GM13976 (cell line): ENCODE measurements around the gene SNTG2.

Source experiments
- DNase-seq: peaks from one replicate; pipeline ENCODE4 v3.0.0; 2012; ENCODE audit warnings: low spot score
- CTCF ChIP-seq: IDR thresholded peaks from 2 replicates; pipeline ENCODE4 v1.5.1; 2012; ENCODE audit warnings: borderline replicate concordance, mild to moderate bottlenecking; ENCODE audit not compliant: insufficient read depth; ENCODE audit errors: extremely low read depth, missing control alignments, control extremely low read depth
- in situ Hi-C: fragments of 300-500 bp; cut with MboI; formaldehyde crosslinking; loops from one replicate; pipeline ENCODE4 v1.12.0; 2022; ENCODE audit warnings: low sequenced_read_pairs, mixed read lengths, inconsistent platforms; ENCODE audit not compliant: unreplicated experiment

SNTG2 gene

GRCh38 chr2:1256632-1257324 lies 306.1 kb downstream of the SNTG2 start:
- no peak for DNase-seq
- no peak for TF ChIP-seq CTCF
- in situ Hi-C loops: no loop called here

GRCh38 chr2:1257334-1257733 lies 306.7 kb downstream of the SNTG2 start:
- in situ Hi-C loops: no loop called here
- TF ChIP-seq CTCF: no peak
- no peak for DNase-seq

DNA sequence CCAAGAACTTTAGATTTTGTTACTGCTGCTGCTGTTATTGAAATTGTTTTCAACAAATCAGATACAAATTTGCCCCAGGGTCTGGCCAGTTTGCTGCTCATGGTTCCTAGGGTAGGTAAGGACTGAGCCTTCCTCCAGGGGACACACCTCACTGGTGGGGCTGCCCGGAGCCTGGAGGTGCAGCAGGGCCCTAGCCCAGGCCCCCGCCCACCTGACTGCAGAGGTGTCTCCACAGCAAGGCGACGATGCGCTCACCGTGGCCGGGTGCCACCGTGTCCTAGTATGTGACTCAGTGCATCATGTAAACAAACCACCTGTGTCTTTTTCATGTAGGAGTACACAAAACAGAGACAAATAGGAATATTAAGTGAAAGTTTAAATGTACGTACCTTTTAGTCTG lies 309.1 kb downstream of the SNTG2 start:
- in situ Hi-C loops: no loop called here
- DNase-seq: no peak
- TF ChIP-seq CTCF: no peak

DNA sequence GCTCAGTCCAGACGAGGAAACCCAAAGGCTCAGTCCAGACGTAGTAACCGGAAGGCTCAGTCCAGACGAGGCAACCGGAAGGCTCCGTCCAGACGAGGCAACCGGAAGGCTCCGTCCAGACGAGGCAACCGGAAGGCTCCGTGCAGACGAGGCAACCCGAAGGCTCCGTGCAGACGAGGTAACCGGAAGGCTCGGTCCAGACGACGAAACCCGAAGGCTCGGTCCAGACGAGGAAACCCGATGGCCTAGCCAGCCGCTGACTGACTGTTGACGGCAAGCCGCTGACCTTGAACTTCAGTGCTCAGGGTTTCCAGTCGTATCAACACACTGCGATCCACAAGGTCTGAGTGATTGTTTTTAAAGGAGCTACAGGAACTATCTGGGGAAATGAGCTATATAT lies 312.0 kb downstream of the SNTG2 start:
- in situ Hi-C loops: no loop called here
- TF ChIP-seq CTCF: no peak
- no peak for DNase-seq

- TF ChIP-seq CTCF: no peak
- DNase-seq: no peak
- in situ Hi-C loops: no loop called here
Measured at GRCh38 chr2:1265454-1265853, 314.8 kb downstream of the SNTG2 start.

DNA sequence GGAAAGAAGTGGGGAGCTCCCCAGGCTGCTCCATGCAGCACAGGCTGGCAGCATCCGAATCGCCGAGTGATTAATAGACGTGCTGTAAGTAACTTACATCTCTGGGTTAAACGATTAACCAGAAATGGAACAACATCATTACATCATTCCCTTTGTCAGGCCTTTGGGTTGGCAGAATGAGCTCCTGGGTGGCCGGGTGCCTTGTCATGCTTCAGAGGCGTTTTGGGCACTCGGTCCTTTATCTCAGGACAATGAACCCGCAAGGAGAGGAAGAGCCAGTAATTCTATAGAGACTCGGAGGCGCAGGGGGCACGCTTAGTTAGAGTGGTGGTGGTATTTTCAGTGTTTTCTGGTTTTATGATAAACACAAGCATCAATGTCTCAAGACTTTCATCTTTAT lies 315.7 kb downstream of the SNTG2 start:
- TF ChIP-seq CTCF: no peak
- no peak for DNase-seq
- in situ Hi-C loops: no loop called here
